ENCODE results near the gene TEX54. TPM values are rescaled to one million over a fixed set of nuclear protein-coding genes. Genes with fewer than 3 reads are reported as not detected.

The TEX54 gene
- total and polyA plus RNA-seq, 2 of the 13 experiments (the other 11 are each of a cell fraction or from before 2014, with no cell fraction given), result not detected

GRCh38 chr11:62855571-62856332 is 23.1 kb upstream of the TEX54 start (continued):
- peak; percentile 62; the same call in 1 of the 2 replicates for TF ChIP-seq HMGXB3 (CRISPR knock-in tag; IDR thresholded peaks at IDR 0.05; ENCODE audit: borderline replicate concordance)
- peak; percentile 57; the same call in 1 of the 2 replicates for TF ChIP-seq SSRP1 (CRISPR knock-in tag; IDR thresholded peaks at IDR 0.05)
- no peak for TF ChIP-seq GPN1 (CRISPR knock-in tag; IDR thresholded peaks at IDR 0.05; ENCODE audit: borderline replicate concordance)
- TF ChIP-seq GATAD2A (CRISPR knock-in tag; IDR thresholded peaks at IDR 0.05), result peak; percentile 33; the same call in 1 of the 2 replicates
- no peak; the same call in 1 of the 2 replicates for TF ChIP-seq PRDM10 (CRISPR knock-in tag; IDR thresholded peaks at IDR 0.05; ENCODE audit: low read depth)
- TF ChIP-seq ZNF652 (CRISPR knock-in tag; IDR thresholded peaks at IDR 0.05; ENCODE audit: borderline replicate concordance, low read depth), result peak; percentile 11; the same call in 1 of the 2 replicates
- no peak for TF ChIP-seq HNRNPUL1 (IDR thresholded peaks at IDR 0.05; ENCODE audit: low read depth, low read length)
- TF ChIP-seq CREB1 (IDR thresholded peaks at IDR 0.05), result peak; percentile 80
- peak; percentile 63; the same call in 1 of the 2 replicates for TF ChIP-seq CREB1 (CRISPR knock-in tag; IDR thresholded peaks at IDR 0.05)
- peak; percentile 76; the same call in 1 of the 2 replicates for TF ChIP-seq ZNF768 (CRISPR knock-in tag; IDR thresholded peaks at IDR 0.05)
- peak; percentile 75 for TF ChIP-seq MEIS1 (CRISPR knock-in tag; IDR thresholded peaks at IDR 0.05; ENCODE audit: borderline replicate concordance)
- TF ChIP-seq SMAD9 (CRISPR knock-in tag; IDR thresholded peaks at IDR 0.05), result peak; percentile 97
- peak; percentile 49; the same call in 1 of the 2 replicates for TF ChIP-seq BHLHE40 (IDR thresholded peaks at IDR 0.05; ENCODE audit: low read length)
- no peak for TF ChIP-seq SETDB1 (CRISPR knock-in tag; IDR thresholded peaks at IDR 0.05; ENCODE audit: borderline replicate concordance)
- TF ChIP-seq ZNF800 (CRISPR knock-in tag; IDR thresholded peaks at IDR 0.05), result peak; percentile 92
- TF ChIP-seq ZNF33B (CRISPR knock-in tag; IDR thresholded peaks at IDR 0.05), result peak; percentile 73
- 0 out of 2 replicates have a peak, but pooled peaks have one; percentile 53 for TF ChIP-seq CREBL2 (CRISPR knock-in tag; IDR thresholded peaks at IDR 0.05; ENCODE audit: borderline replicate concordance)
- TF ChIP-seq HDAC6 (IDR thresholded peaks at IDR 0.05; ENCODE audit: low read depth, low read length), result peak; percentile 89
- no peak; the same call in 1 of the 2 replicates for TF ChIP-seq NFYC (CRISPR knock-in tag; IDR thresholded peaks at IDR 0.05)
- TF ChIP-seq SMC3 (IDR thresholded peaks at IDR 0.05; ENCODE audit: low read length), result no peak
